Activated CD4-positive, alpha-beta memory T cell treated with anti-CD3 and anti-CD28 coated beads, Interleukin-2, amount 10 ng/mL, durations not matched to agents 7 days and 5 days (primary cell): Measurements from ENCODE around the gene IRF2BPL. TPM values are rescaled to one million over a fixed set of nuclear protein-coding genes. Genes with fewer than 3 reads are reported as not detected.

Experiments
- CTCF ChIA-PET: fragments of 350-600 bp; sonication (Branson Sonifier 250); formaldehyde crosslinking; loops from one replicate; lab custom pipeline; 2021; ENCODE audit warnings: antibody characterized with exemption, inconsistent platforms; lab: Charles Lee
- POLR2A ChIA-PET: fragments of 350-600 bp; sonication (Branson Sonifier 250); formaldehyde crosslinking; loops from one replicate; lab custom pipeline; 2021; ENCODE audit warnings: antibody characterized with exemption; lab: Charles Lee
- DNase-seq: peaks from one replicate; pipeline ENCODE4 v3.0.0-alpha.2; 2020
- H3K27ac Mint-ChIP-seq: one replicate; pipeline ENCODE4 v1.8.0; 2021; ENCODE audit warnings: mild to moderate bottlenecking, mixed read lengths
- H3K27me3 Mint-ChIP-seq: one replicate; pipeline ENCODE4 v1.8.0; 2021; ENCODE audit warnings: mixed read lengths
- H3K36me3 Mint-ChIP-seq: one replicate; pipeline ENCODE4 v1.8.0; 2021; ENCODE audit warnings: low read depth, mixed read lengths
- H3K4me1 Mint-ChIP-seq: one replicate; pipeline ENCODE4 v1.8.0; 2021; ENCODE audit warnings: mixed read lengths
- H3K4me3 Mint-ChIP-seq: one replicate; pipeline ENCODE4 v1.8.0; 2021; ENCODE audit warnings: mild to moderate bottlenecking, mixed read lengths
- H3K9me3 Mint-ChIP-seq: one replicate; pipeline ENCODE4 v1.8.0; 2021; ENCODE audit warnings: mixed read lengths
- total RNA-seq, 2 experiments: library from RNA; stranded (reverse); gene quantifications; one replicate each; pipeline ENCODE4 v1.2.3, GENCODE V29; 2021

The IRF2BPL gene
- total RNA-seq, 2 experiments from 2014 or later: 39.0 to 39.3 TPM

DNA sequence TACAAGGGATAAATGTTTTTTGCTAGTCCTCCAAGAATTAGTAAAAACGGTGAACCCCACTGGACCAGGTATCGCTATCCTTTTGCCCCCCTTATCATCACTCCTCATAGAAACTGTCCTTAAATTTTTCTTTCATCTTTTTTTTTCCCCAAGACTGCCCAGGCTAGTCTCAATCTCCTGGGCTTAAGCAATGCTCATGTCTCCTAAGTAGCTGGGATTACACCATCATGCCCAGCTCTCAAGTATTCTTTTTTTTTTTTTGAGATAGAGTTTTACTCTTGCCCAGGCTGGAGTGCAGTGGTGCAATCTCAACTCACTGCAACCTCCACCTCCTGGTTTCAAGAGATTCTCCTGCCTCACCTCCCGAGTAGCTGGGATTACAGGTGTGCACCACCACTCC, 9.7 kb downstream of the IRF2BPL start:
- no peak for DNase-seq
- Mint-ChIP-seq H3K9me3 (no peaks in the 10 kb centered on the region), H3K27me3 (no peaks in the 10 kb centered on the region), H3K4me1 (peaks cover 26% of the 10 kb centered on the region), H3K27ac (no peak overlapping the region), H3K36me3 (peaks cover 7% of the 10 kb centered on the region), H3K4me3 (no peak overlapping the region)
- ChIA-PET POLR2A (no interaction called here), CTCF (no interaction called here)

DNA sequence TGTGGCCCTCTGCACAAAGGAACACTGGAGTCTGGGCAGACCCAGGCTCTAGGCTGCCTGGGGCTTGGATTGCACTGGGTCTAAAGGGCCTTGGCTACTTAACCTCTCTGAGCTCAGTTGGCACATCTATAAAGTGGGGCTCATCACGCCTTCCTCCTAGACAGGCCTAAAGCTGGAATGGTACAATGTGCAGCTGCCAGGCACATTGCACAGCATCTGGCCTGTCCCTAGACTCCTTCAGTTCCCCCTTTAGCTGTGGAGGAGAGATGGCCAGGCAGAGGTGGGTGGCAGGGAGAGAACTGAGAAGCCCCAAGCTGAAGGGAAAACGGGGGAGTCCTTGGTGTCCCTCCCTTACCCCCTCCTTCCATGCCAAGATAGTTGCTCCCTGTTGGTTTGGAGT, 10.8 kb downstream of the IRF2BPL start:
- no peak overlapping the region for H3K27ac Mint-ChIP-seq
- no peak for DNase-seq
- H3K9me3 Mint-ChIP-seq: no peaks in the 10 kb centered on the region
- peaks cover 16% of the 10 kb centered on the region for H3K4me1 Mint-ChIP-seq
- H3K4me3 Mint-ChIP-seq: no peak overlapping the region
- ChIA-PET POLR2A (interaction anchor here (0.7 to 1.4 kb wide), 4 partner anchors 15 to 80 kb away, joined by 3 to 4 read pairs (median 4); no protein-coding TSS in a partner anchor), CTCF (interaction anchor here (0.9 to 1.2 kb wide), 2 partner anchors 53 to 109 kb away, joined by 3 read pairs; no protein-coding TSS in a partner anchor)
- H3K36me3 Mint-ChIP-seq: no peaks in the 10 kb centered on the region
- H3K27me3 Mint-ChIP-seq: peaks cover 1% of the 10 kb centered on the region

DNA sequence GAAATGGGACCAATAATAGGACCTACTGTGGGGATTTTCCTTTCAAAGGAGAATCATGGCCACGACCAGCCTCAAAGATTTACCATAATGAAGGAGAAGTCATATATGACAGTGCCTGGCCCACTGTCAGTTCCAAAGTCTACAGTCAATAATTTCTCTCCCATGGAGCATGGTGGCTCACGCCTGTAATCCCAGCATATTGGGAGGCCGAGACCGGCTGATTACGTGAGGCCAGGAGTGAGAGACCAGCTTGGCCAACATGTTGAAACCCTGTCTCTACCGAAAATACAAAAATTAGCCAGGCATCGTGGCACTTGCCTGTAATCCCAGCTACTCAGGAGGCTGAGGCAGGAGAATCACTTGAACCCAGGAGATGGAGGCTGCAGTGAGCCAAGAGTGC, 13.8 kb downstream of the IRF2BPL start:
- peaks cover 14% of the 10 kb centered on the region for H3K27me3 Mint-ChIP-seq
- POLR2A ChIA-PET: interaction anchor here (1.4 kb wide), 1 partner anchor 9 kb away, joined by 4 read pairs; no protein-coding TSS in a partner anchor
- no peak overlapping the region for H3K27ac Mint-ChIP-seq
- H3K4me3 Mint-ChIP-seq: no peak overlapping the region
- DNase-seq: no peak
- no peaks in the 10 kb centered on the region for H3K9me3 Mint-ChIP-seq
- H3K4me1 Mint-ChIP-seq: peaks cover 9% of the 10 kb centered on the region
- CTCF ChIA-PET: no interaction called here
- H3K36me3 Mint-ChIP-seq: no peaks in the 10 kb centered on the region

DNA sequence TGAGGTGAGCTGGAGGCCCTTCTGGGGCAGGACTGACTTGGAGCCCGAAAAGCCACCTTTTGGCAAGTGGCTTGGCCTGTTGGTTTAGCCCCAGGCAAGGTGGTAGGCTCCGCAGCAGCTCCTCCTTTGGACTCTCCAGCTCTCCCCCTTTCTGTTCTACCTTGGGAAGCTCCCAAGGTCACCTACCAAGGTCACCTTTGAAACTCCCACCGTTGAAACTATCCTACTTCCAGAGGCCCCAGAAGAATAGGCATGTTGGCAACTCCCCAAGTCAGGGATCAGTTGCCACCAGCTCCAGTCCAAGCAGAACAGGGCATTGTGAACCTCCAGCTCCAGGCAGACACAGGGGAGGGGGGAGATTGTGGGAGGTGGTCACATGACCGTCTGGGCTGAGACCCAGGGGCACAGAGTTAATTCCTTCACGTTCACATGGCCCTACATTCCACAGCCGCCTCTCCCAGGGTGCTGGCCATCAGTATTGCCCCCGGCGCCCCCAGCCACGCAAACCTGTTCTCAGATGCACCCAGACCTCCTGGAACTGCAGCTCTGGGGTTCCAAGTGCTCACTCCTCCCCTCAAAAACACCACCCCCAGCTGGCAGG, 14.4 kb downstream of the IRF2BPL start:
- DNase-seq: no peak
- Mint-ChIP-seq H3K4me1 (peaks cover 9% of the 10 kb centered on the region), H3K36me3 (no peaks in the 10 kb centered on the region), H3K27ac (no peak overlapping the region), H3K9me3 (no peaks in the 10 kb centered on the region), H3K4me3 (no peak overlapping the region), H3K27me3 (peaks cover 14% of the 10 kb centered on the region)
- ChIA-PET POLR2A (interaction anchor here (0.9 to 1.4 kb wide), 2 partner anchors 9 to 13 kb away, joined by 3 to 4 read pairs; no protein-coding TSS in a partner anchor), CTCF (interaction anchor here (0.6 to 0.9 kb wide), 2 partner anchors 53 to 67 kb away, joined by 3 read pairs; no protein-coding TSS in a partner anchor)

DNA sequence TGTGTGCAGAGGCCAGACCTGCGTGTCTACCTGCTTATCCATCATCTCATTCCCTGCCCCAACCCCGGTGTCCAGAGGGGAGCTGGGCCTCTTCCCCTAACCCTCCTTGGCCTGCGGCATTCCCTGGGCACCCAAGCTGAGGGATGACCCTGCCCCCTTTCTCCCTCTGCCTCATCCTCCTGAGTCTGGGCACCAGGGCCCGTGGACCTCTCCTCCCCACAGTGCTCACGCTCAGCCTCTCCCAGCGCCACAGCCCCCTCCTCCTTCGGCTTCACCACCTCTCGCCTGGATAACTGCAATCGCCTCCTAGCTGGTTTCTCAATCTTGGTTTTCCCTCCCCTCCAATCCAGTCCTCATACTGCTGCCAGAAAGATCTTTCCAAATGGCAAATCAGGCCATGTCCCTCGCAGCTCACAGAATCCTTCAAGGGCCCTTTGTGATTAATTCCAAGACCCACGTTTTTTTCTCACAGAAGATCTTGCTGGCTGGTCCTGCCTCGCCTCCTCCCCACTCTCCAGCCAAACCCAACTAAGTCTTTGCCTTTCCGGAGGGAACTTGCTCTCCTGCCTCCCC, 16.2 kb downstream of the IRF2BPL start:
- peaks cover 9% of the 10 kb centered on the region for H3K4me1 Mint-ChIP-seq

DNA sequence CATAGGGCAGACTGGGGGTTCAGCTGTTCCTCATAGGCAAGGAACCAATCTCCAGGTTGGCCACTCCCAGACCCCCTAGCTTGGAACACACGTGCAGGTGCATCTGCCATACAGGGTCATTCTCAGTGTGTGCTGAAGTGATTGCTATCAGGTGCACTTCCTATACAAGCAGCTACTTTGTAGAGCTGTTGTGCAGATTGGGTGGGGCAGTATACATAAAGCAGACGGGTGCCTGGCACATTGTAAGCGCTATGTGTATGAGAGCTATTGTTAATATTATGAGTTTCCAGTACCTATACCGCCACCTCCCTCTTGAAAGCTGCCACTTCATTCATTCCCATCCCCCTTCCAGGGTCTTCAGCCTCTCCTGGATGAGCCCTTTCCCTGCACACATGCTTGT, 17.3 kb downstream of the IRF2BPL start:
- peaks cover 9% of the 10 kb centered on the region for H3K4me1 Mint-ChIP-seq
- no peaks in the 10 kb centered on the region for H3K9me3 Mint-ChIP-seq
- ChIA-PET CTCF (interaction anchor here (0.6 to 1.5 kb wide), 3 partner anchors 13 to 98 kb away, joined by 3 to 8 read pairs (median 3); no protein-coding TSS in a partner anchor), POLR2A (interaction anchor here (0.9 to 1.8 kb wide), 3 partner anchors 12 to 55 kb away, joined by 3 to 6 read pairs (median 6); no protein-coding TSS in a partner anchor)
- H3K4me3 Mint-ChIP-seq: no peak overlapping the region
- no peak for DNase-seq
- peaks cover 15% of the 10 kb centered on the region for H3K27me3 Mint-ChIP-seq
- H3K36me3 Mint-ChIP-seq: no peaks in the 10 kb centered on the region
- no peak overlapping the region for H3K27ac Mint-ChIP-seq

More for the DNA sequence above, 16.2 kb downstream of the IRF2BPL start:
- Mint-ChIP-seq H3K9me3 (no peaks in the 10 kb centered on the region), H3K27ac (no peak overlapping the region), H3K36me3 (no peaks in the 10 kb centered on the region), H3K27me3 (peaks cover 14% of the 10 kb centered on the region), H3K4me3 (no peak overlapping the region)
- POLR2A ChIA-PET: no interaction called here
- CTCF ChIA-PET: interaction anchor here (1.5 kb wide), 1 partner anchor 99 kb away, joined by 8 read pairs; no protein-coding TSS in a partner anchor
- no peak for DNase-seq

DNA sequence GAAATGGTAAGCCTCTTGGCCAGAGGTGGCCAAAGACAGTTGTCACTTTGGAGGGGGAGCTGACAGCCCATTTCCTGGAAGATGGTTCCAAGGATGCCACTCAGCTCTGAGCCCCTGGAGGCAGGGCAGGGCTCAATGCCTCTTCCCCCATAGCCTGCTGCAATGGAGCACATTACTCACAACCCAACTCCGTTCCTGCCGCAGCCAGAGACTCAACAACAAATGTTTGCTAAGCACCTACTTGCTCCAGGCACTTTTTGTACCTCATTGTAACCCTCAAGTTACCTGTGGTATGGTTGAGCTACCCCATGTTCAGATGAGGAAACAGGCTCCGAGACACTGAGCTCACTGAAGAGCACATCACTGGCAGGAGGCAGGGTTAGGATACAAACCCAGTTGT, 19.5 kb downstream of the IRF2BPL start:
- CTCF ChIA-PET: interaction anchor here (0.5 to 1.7 kb wide), 2 partner anchors 30 to 96 kb away, joined by 3 to 6 read pairs; no protein-coding TSS in a partner anchor
- H3K36me3 Mint-ChIP-seq: no peaks in the 10 kb centered on the region
- no peak for DNase-seq
- H3K27me3 Mint-ChIP-seq: peaks cover 17% of the 10 kb centered on the region
- POLR2A ChIA-PET: interaction anchor here (1.4 kb wide), 1 partner anchor 13 kb away, joined by 4 read pairs; no protein-coding TSS in a partner anchor
- H3K4me1 Mint-ChIP-seq: peaks cover 9% of the 10 kb centered on the region
- H3K4me3 Mint-ChIP-seq: no peak overlapping the region
- H3K9me3 Mint-ChIP-seq: no peaks in the 10 kb centered on the region
- H3K27ac Mint-ChIP-seq: no peak overlapping the region

DNA sequence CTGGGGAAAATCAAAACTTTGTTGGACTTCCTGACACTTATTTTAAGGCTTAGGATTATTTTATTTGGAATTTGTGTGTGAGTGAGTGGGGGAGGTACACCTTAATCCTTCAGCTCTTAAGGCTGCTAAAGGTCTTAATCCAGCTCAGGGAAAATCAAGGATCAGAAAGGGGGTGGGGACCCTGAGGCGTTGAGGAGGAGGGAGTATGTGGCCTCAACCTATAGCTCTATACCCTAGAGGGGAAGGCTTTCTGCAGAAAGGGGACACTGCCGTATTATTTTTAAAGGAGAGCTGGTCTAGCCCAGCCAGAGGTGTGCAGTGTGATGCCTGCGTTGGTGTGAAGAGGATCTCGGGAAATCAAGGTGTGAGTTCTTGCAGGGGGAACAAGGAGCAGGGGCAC, 20.0 kb downstream of the IRF2BPL start:
- no peaks in the 10 kb centered on the region for H3K36me3 Mint-ChIP-seq
- ChIA-PET CTCF (interaction anchor here (0.5 to 1.7 kb wide), 3 partner anchors 29 to 95 kb away, joined by 3 to 6 read pairs (median 3); no protein-coding TSS in a partner anchor), POLR2A (interaction anchor here (1.4 kb wide), 1 partner anchor 14 kb away, joined by 4 read pairs; no protein-coding TSS in a partner anchor)
- H3K27me3 Mint-ChIP-seq: peaks cover 17% of the 10 kb centered on the region
- no peak for DNase-seq
- H3K4me1 Mint-ChIP-seq: peaks cover 9% of the 10 kb centered on the region
- no peak overlapping the region for H3K4me3 Mint-ChIP-seq
- H3K27ac Mint-ChIP-seq: no peak overlapping the region
- H3K9me3 Mint-ChIP-seq: no peaks in the 10 kb centered on the region

DNA sequence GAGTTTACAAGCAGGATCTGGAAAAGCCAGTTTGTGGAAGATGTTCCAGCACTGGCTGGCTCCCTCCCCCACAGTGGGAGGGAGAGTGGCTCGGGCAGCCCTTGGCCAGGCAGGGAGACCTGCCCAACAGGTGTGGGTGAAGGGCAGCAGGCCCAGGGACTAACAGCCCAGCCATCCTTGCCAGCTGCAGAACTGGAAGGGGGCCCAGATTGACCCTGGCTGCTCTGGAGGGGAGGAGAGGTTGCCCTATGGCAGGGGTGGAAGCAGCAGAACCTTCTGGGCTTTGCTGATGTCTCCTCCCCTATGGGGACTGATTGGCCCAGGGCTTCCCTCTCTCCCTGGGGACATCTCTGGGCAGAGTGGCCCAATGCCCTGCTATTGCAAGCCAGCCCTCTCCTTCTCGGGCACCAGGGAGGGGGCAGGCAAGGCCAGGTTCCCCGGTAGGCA, 20.5 kb downstream of the IRF2BPL start:
- H3K27ac Mint-ChIP-seq: no peak overlapping the region
- CTCF ChIA-PET: interaction anchor here (0.5 kb wide), 1 partner anchor 63 kb away, joined by 3 read pairs; no protein-coding TSS in a partner anchor
- H3K27me3 Mint-ChIP-seq: peaks cover 17% of the 10 kb centered on the region
- H3K9me3 Mint-ChIP-seq: no peaks in the 10 kb centered on the region
- H3K36me3 Mint-ChIP-seq: no peaks in the 10 kb centered on the region
- H3K4me3 Mint-ChIP-seq: no peak overlapping the region
- peaks cover 9% of the 10 kb centered on the region for H3K4me1 Mint-ChIP-seq
- DNase-seq: no peak
- POLR2A ChIA-PET: interaction anchor here (1.4 kb wide), 1 partner anchor 14 kb away, joined by 4 read pairs; no protein-coding TSS in a partner anchor

DNA sequence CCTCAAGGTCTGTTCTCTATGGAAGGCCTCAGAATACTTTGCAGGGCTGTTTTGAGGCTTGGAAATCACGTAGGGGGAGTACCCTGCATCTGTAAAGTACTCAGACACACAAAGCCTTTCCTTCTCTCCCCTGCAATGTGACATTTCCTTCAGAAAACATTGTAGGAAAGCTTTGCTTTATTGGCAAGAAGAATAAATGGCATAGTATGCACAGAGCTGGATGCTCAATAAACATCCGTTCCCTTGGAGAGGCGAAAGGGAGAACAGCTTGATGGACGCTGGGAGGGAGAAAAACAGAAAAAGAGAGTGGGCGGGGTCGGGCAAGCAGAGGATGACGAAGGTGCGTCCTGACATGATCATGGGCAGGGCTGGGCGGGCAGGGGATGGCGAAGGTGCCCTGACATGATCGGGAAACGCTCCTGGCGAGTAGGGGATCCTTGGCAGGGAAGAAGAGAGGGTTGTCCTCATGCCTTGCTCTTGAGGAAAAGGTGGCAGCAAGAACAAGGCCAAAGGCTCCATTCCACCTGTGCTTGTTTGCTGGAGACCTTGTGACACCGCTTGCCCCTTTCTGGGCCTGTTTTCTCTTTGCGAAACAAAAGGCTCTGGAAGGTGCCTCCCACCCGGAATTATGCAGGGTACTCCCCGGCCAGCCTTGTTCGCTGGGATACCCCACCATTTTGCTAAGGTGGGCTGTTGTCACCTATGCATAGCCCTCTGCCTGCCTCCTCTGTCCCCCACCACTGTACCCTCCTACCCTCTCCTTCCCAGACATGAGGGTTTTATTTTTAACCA, 21.1 kb downstream of the IRF2BPL start:
- Mint-ChIP-seq H3K4me1 (peaks cover 9% of the 10 kb centered on the region), H3K36me3 (no peaks in the 10 kb centered on the region), H3K27ac (no peak overlapping the region), H3K4me3 (no peak overlapping the region), H3K9me3 (no peaks in the 10 kb centered on the region), H3K27me3 (peaks cover 13% of the 10 kb centered on the region)
- ChIA-PET POLR2A (interaction anchor here (1.7 kb wide), 1 partner anchor 16 kb away, joined by 5 read pairs; no protein-coding TSS in a partner anchor), CTCF (no interaction called here)
- DNase-seq: no peak

DNA sequence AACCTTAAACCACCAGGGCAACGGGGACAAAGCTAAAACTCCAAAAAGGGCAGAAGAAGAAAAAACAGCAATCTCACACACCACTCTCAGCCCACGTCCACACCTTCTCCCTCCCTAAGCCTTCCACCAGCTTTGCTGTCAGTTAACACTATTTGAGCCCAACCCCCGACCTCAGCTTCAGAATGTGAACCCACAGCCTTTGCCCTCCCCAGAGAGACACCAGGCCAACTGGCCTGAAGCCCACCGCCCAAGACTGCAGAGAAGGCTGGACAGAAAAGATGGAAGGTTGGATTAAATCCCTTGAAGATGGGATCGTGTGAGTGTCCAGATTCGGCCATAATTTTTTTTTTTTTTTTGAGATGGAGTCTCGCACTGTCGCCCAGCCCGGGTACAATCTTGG, 22.4 kb downstream of the IRF2BPL start:
- peaks cover 1% of the 10 kb centered on the region for H3K4me1 Mint-ChIP-seq

DNA sequence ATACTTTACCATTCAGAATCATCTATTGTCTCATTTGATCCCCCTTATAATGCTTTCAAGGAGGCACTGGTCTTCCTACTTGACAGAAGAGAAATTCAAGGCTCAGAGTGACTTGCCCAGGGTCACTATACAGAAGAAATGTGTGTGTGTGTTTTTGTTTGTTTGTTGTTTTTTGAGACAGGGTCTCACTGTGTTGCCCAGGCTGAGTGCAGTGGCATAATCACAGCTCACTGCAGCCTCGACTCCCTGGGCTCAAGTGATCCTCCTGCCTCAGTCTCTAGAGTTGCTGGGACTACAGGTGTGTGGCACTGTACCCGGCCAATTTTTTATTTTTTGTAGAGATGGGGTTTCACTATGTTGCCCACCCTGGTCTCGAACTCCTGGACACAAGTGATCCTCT, 22.9 kb downstream of the IRF2BPL start:
- H3K27me3 Mint-ChIP-seq: peaks cover 6% of the 10 kb centered on the region
- DNase-seq: no peak
- POLR2A ChIA-PET: interaction anchor here (1.9 kb wide), 1 partner anchor 9 kb away, joined by 4 read pairs; no protein-coding TSS in a partner anchor
- no peak overlapping the region for H3K27ac Mint-ChIP-seq
- H3K9me3 Mint-ChIP-seq: no peaks in the 10 kb centered on the region
- H3K36me3 Mint-ChIP-seq: no peaks in the 10 kb centered on the region
- H3K4me3 Mint-ChIP-seq: no peak overlapping the region
- peaks cover 2% of the 10 kb centered on the region for H3K4me1 Mint-ChIP-seq
- CTCF ChIA-PET: no interaction called here

More for the DNA sequence above, 22.4 kb downstream of the IRF2BPL start:
- peaks cover 6% of the 10 kb centered on the region for H3K27me3 Mint-ChIP-seq
- H3K27ac Mint-ChIP-seq: no peak overlapping the region
- ChIA-PET POLR2A (interaction anchor here (1.7 to 1.9 kb wide), 2 partner anchors 8 to 17 kb away, joined by 4 to 5 read pairs; no protein-coding TSS in a partner anchor), CTCF (interaction anchor here (0.8 kb wide), 1 partner anchor 93 kb away, joined by 3 read pairs; no protein-coding TSS in a partner anchor)
- DNase-seq: no peak
- no peaks in the 10 kb centered on the region for H3K36me3 Mint-ChIP-seq
- no peak overlapping the region for H3K4me3 Mint-ChIP-seq
- no peaks in the 10 kb centered on the region for H3K9me3 Mint-ChIP-seq
